SK-N-SH treated with all-trans-retinoic acid at 6 μM for 48 hours (cell line): Measurements from ENCODE around the gene ZNF511.

Source experiments
- ATAC-seq: fragments of 200-7000 bp; cut with Tn5 transposase; 3 replicates; pipeline ENCODE4 v1.9.1; 2020; ENCODE audit warnings: mild to moderate bottlenecking, moderate library complexity
- ARNTL ChIP-seq: fragments of 450-650 bp; formaldehyde crosslinking; IDR thresholded peaks from 2 replicates; pipeline ENCODE4 v1.5.0; 2020; ENCODE audit warnings: low read depth, mild to moderate bottlenecking, moderate library complexity, borderline replicate concordance
- BACH2 ChIP-seq: fragments of 250-450 bp; sonication (Bioruptor Pico); IDR thresholded peaks from 2 replicates; pipeline ENCODE4 v1.9.0; 2021; ENCODE audit warnings: mild to moderate bottlenecking, borderline replicate concordance
- CSDC2 ChIP-seq: fragments of 250-450 bp; sonication (Bioruptor Pico); IDR thresholded peaks from 2 replicates; pipeline ENCODE4 v1.5.0; 2020; ENCODE audit warnings: mild to moderate bottlenecking, moderate library complexity
- ESRRG ChIP-seq: fragments of 250-450 bp; sonication (Bioruptor Pico); IDR thresholded peaks from 2 replicates; pipeline ENCODE4 v1.6.1; 2021; ENCODE audit warnings: mild to moderate bottlenecking
- GLIS3 ChIP-seq: fragments of 250-450 bp; sonication (Bioruptor Pico); IDR thresholded peaks from 2 replicates; pipeline ENCODE4 v1.5.0; 2020; ENCODE audit warnings: mild to moderate bottlenecking, moderate library complexity
- ISL1 ChIP-seq: fragments of 250-450 bp; sonication (Bioruptor Pico); IDR thresholded peaks from 2 replicates; pipeline ENCODE4 v2.1.2; 2022; ENCODE audit warnings: mild to moderate bottlenecking, moderate library complexity
- OSR1 ChIP-seq: fragments of 250-450 bp; sonication (Bioruptor Pico); IDR thresholded peaks from 2 replicates; pipeline ENCODE4 v1.8.0; 2022; ENCODE audit warnings: moderate library complexity, mild to moderate bottlenecking, inconsistent platforms
- PPARA ChIP-seq: fragments of 250-450 bp; sonication (Bioruptor Pico); IDR thresholded peaks from 2 replicates; pipeline ENCODE4 v1.5.0; 2020; ENCODE audit warnings: mild to moderate bottlenecking, borderline replicate concordance
- RARB ChIP-seq: fragments of 250-450 bp; sonication (Bioruptor Pico); IDR thresholded peaks from 2 replicates; pipeline ENCODE4 v1.8.0; 2021; ENCODE audit warnings: mild to moderate bottlenecking, moderate library complexity
- SNAI2 ChIP-seq: fragments of 250-450 bp; sonication (Bioruptor Pico); IDR thresholded peaks from 2 replicates; pipeline ENCODE4 v1.5.0; 2020; ENCODE audit warnings: mild to moderate bottlenecking, moderate library complexity
- TCF4 ChIP-seq: fragments of 250-450 bp; sonication (Bioruptor Pico); IDR thresholded peaks from 2 replicates; pipeline ENCODE4 v1.8.0; 2021; ENCODE audit warnings: mild to moderate bottlenecking, moderate library complexity, borderline replicate concordance
- TOX ChIP-seq: fragments of 250-450 bp; sonication (Bioruptor Pico); IDR thresholded peaks from 2 replicates; pipeline ENCODE4 v1.8.0; 2021; ENCODE audit warnings: mild to moderate bottlenecking, moderate library complexity, borderline replicate concordance
- ZC3H10 ChIP-seq: fragments of 250-450 bp; sonication (Bioruptor Pico); IDR thresholded peaks from 2 replicates; pipeline ENCODE4 v1.5.1; 2021; ENCODE audit warnings: mild to moderate bottlenecking, moderate library complexity
- ZFP3 ChIP-seq: fragments of 250-450 bp; sonication (Bioruptor Pico); IDR thresholded peaks from 2 replicates; pipeline ENCODE4 v1.5.0; 2020; ENCODE audit warnings: mild to moderate bottlenecking, moderate library complexity
- ZFP30 ChIP-seq: fragments of 450-650 bp; formaldehyde crosslinking; IDR thresholded peaks from 2 replicates; pipeline ENCODE4 v1.5.0; 2022; ENCODE audit warnings: mild to moderate bottlenecking, moderate library complexity
- ZNF565 ChIP-seq: fragments of 450-650 bp; formaldehyde crosslinking; conservative IDR thresholded peaks from 2 replicates; pipeline ENCODE4 v1.5.0; 2020; ENCODE audit warnings: low read depth, mild to moderate bottlenecking, moderate library complexity
- ZNF70 ChIP-seq: fragments of 450-650 bp; formaldehyde crosslinking; IDR thresholded peaks from 2 replicates; pipeline ENCODE4 v1.5.0; 2020; ENCODE audit warnings: mild to moderate bottlenecking, moderate library complexity
- ZNF8 ChIP-seq: fragments of 450-650 bp; formaldehyde crosslinking; IDR thresholded peaks from 2 replicates; pipeline ENCODE4 v1.5.0; 2020; ENCODE audit warnings: mild to moderate bottlenecking, moderate library complexity
- TF ChIP-seq, protein P1 (sequence below): fragments of 250-450 bp; sonication (Bioruptor Pico); IDR thresholded peaks from 2 replicates; pipeline ENCODE4 v1.5.1; 2020; ENCODE audit warnings: low read depth, mild to moderate bottlenecking, moderate library complexity
- TF ChIP-seq, protein P2 (sequence below): fragments of 250-450 bp; sonication (Bioruptor Pico); IDR thresholded peaks from 2 replicates; pipeline ENCODE4 v1.5.0; 2020; ENCODE audit warnings: mild to moderate bottlenecking, moderate library complexity
- TF ChIP-seq, protein P3 (sequence below): fragments of 250-450 bp; sonication (Bioruptor Pico); IDR thresholded peaks from 2 replicates; pipeline ENCODE4 v1.8.0; 2021; ENCODE audit warnings: low read depth, mild to moderate bottlenecking, moderate library complexity, borderline replicate concordance
- TF ChIP-seq, protein P4 (sequence below): fragments of 250-450 bp; sonication (Bioruptor Pico); IDR thresholded peaks from 2 replicates; pipeline ENCODE4 v1.5.1; 2021; ENCODE audit warnings: mild to moderate bottlenecking, moderate library complexity
- TF ChIP-seq, protein P5 (sequence below): fragments of 250-450 bp; sonication (Bioruptor Pico); IDR thresholded peaks from 2 replicates; pipeline ENCODE4 v1.8.0; 2020; ENCODE audit warnings: mild to moderate bottlenecking, moderate library complexity, borderline replicate concordance

ZNF511 gene

DNA sequence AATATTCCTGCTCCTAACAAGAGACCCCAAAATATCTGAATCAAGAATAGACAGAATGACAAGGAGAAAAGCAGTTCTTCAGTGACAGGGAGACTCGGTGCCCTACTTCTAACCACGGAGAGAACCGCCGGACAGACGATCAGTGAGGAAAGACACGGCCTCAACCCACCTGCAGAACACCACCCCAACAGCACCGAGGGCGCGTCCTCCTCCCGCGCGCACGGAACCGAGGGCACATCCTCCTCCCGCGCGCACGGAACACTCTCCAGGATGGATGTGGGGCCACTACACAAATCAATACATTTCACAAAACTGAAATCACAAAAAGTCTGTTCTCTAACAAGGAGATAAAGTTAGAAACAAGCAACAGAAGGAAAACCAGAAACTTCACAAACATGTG lies 22.3 kb upstream of the ZNF511 start:
- TF ChIP-seq TOX (no peak), ISL1 (no peak), ZFP30 (CRISPR knock-in tag) (no peak), ARNTL (no peak), BACH2 (CRISPR knock-in tag) (no peak), ZNF8 (CRISPR knock-in tag) (no peak), ZNF70 (no peak), ZFP3 (CRISPR knock-in tag) (no peak), ZC3H10 (CRISPR knock-in tag) (no peak), PPARA (CRISPR knock-in tag) (no peak)
- TF ChIP-seq, protein P1, sequence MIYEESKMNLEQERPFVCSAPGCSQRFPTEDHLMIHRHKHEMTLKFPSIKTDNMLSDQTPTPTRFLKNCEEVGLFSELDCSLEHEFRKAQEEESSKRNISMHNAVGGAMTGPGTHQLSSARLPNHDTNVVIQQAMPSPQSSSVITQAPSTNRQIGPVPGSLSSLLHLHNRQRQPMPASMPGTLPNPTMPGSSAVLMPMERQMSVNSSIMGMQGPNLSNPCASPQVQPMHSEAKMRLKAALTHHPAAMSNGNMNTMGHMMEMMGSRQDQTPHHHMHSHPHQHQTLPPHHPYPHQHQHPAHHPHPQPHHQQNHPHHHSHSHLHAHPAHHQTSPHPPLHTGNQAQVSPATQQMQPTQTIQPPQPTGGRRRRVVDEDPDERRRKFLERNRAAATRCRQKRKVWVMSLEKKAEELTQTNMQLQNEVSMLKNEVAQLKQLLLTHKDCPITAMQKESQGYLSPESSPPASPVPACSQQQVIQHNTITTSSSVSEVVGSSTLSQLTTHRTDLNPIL (CRISPR knock-in tag) = no peak
- no peak for ATAC-seq

DNA sequence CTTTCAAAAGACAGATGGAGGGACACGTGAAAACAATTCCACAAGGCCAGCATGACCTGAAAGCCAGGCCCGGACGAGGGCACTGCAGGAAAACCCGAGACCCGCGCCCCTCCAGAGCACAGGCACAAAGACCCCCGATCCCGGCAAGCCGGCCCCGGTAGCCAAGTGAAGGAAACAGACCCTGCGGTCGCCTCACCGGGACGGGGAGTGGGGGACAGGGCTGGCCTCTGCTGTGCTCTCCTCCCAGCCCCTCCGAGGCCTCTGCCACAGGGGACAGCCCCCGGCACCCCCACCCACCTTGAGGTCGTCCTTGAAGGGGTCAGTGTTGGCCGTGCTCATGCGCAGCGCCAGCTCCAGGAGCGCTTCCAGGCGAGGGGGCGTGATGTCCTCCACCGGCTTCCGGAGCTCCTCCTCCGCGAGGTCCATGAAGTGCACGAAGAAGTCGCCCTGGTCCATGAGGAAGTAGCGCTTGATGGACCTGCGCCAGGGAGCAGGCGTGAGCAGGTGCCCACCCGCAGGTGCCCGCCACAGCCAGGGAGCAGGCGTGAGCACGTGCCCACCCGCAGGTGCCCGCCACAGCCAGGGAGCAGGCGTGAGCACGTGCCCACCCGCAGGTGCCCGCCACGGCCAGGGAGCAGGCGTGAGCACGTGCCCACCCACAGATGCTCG lies 20.7 kb upstream of the ZNF511 start:
- TF ChIP-seq, protein P2, sequence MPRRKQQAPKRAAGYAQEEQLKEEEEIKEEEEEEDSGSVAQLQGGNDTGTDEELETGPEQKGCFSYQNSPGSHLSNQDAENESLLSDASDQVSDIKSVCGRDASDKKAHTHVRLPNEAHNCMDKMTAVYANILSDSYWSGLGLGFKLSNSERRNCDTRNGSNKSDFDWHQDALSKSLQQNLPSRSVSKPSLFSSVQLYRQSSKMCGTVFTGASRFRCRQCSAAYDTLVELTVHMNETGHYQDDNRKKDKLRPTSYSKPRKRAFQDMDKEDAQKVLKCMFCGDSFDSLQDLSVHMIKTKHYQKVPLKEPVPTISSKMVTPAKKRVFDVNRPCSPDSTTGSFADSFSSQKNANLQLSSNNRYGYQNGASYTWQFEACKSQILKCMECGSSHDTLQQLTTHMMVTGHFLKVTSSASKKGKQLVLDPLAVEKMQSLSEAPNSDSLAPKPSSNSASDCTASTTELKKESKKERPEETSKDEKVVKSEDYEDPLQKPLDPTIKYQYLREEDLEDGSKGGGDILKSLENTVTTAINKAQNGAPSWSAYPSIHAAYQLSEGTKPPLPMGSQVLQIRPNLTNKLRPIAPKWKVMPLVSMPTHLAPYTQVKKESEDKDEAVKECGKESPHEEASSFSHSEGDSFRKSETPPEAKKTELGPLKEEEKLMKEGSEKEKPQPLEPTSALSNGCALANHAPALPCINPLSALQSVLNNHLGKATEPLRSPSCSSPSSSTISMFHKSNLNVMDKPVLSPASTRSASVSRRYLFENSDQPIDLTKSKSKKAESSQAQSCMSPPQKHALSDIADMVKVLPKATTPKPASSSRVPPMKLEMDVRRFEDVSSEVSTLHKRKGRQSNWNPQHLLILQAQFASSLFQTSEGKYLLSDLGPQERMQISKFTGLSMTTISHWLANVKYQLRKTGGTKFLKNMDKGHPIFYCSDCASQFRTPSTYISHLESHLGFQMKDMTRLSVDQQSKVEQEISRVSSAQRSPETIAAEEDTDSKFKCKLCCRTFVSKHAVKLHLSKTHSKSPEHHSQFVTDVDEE (CRISPR knock-in tag) = no peak
- TF ChIP-seq PPARA (CRISPR knock-in tag) (no peak), ZNF565 (no peak), RARB (CRISPR knock-in tag) (no peak), CSDC2 (CRISPR knock-in tag) (no peak), ISL1 (no peak), ARNTL (no peak), ZC3H10 (CRISPR knock-in tag) (no peak), TOX (no peak), ZFP3 (CRISPR knock-in tag) (no peak), SNAI2 (CRISPR knock-in tag) (no peak), ZNF8 (CRISPR knock-in tag) (no peak), OSR1 (CRISPR knock-in tag) (no peak), ESRRG (CRISPR knock-in tag) (no peak), GLIS3 (no peak), TCF4 (CRISPR knock-in tag) (no peak)
- TF ChIP-seq, protein P3, sequence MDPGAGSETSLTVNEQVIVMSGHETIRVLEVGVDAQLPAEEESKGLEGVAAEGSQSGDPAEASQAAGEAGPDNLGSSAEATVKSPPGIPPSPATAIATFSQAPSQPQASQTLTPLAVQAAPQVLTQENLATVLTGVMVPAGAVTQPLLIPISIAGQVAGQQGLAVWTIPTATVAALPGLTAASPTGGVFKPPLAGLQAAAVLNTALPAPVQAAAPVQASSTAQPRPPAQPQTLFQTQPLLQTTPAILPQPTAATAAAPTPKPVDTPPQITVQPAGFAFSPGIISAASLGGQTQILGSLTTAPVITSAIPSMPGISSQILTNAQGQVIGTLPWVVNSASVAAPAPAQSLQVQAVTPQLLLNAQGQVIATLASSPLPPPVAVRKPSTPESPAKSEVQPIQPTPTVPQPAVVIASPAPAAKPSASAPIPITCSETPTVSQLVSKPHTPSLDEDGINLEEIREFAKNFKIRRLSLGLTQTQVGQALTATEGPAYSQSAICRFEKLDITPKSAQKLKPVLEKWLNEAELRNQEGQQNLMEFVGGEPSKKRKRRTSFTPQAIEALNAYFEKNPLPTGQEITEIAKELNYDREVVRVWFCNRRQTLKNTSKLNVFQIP (CRISPR knock-in tag) = no peak
- TF ChIP-seq, protein P4, sequence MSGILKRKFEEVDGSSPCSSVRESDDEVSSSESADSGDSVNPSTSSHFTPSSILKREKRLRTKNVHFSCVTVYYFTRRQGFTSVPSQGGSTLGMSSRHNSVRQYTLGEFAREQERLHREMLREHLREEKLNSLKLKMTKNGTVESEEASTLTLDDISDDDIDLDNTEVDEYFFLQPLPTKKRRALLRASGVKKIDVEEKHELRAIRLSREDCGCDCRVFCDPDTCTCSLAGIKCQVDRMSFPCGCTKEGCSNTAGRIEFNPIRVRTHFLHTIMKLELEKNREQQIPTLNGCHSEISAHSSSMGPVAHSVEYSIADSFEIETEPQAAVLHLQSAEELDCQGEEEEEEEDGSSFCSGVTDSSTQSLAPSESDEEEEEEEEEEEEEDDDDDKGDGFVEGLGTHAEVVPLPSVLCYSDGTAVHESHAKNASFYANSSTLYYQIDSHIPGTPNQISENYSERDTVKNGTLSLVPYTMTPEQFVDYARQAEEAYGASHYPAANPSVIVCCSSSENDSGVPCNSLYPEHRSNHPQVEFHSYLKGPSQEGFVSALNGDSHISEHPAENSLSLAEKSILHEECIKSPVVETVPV = no peak
- TF ChIP-seq, protein P1 (CRISPR knock-in tag) = no peak
- TF ChIP-seq, protein P5, sequence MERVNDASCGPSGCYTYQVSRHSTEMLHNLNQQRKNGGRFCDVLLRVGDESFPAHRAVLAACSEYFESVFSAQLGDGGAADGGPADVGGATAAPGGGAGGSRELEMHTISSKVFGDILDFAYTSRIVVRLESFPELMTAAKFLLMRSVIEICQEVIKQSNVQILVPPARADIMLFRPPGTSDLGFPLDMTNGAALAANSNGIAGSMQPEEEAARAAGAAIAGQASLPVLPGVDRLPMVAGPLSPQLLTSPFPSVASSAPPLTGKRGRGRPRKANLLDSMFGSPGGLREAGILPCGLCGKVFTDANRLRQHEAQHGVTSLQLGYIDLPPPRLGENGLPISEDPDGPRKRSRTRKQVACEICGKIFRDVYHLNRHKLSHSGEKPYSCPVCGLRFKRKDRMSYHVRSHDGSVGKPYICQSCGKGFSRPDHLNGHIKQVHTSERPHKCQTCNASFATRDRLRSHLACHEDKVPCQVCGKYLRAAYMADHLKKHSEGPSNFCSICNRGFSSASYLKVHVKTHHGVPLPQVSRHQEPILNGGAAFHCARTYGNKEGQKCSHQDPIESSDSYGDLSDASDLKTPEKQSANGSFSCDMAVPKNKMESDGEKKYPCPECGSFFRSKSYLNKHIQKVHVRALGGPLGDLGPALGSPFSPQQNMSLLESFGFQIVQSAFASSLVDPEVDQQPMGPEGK (CRISPR knock-in tag) = no peak
- ATAC-seq = no peak
